ENCODE data around the gene ZNF74.

The ZNF74 gene

DNA sequence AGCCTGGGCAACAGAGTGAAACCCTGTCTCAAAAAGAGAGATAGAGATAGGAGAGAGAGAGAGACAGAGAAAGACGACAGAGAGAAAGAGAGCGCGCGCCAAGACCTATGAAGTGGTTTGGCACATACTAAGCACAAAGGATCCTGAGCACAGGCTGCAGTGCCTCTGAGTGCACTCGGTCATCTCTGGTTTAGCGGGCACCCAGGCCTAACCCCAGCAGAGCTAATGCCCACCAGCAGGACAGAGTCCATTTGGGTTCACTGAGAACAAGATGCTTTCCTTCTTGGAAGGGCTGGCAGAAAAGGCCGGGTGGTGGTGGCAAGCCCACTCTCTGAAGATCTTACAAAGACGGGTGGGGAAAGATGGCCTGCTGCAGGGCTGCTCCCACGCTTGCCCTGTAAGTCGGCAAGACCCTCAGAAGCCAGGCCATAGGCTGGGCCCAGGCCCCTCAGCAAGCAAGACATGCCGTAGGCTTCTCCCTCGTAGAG is 40.4 kb downstream of the ZNF74 start:
- DNase-seq = no peak

DNA sequence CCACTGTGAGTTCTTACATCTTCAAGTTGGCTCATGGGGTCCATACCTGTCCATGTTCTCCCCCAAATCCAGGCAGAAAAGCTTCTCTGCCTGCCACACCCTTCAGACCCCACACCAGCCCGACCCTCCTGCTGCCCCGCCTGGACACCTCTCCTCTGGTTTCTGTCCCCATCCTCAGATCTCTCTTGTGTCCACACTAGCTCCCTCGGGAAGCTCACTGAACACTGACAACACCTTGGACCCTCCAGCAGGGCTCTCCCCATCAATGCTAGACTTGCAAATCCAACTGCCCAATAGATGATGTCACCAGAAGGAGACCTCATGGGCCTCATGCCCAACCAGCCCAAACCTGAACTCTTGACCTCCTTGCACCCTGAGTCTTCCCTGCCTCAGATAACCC is 40.8 kb downstream of the ZNF74 start:
- no peak for DNase-seq

DNA sequence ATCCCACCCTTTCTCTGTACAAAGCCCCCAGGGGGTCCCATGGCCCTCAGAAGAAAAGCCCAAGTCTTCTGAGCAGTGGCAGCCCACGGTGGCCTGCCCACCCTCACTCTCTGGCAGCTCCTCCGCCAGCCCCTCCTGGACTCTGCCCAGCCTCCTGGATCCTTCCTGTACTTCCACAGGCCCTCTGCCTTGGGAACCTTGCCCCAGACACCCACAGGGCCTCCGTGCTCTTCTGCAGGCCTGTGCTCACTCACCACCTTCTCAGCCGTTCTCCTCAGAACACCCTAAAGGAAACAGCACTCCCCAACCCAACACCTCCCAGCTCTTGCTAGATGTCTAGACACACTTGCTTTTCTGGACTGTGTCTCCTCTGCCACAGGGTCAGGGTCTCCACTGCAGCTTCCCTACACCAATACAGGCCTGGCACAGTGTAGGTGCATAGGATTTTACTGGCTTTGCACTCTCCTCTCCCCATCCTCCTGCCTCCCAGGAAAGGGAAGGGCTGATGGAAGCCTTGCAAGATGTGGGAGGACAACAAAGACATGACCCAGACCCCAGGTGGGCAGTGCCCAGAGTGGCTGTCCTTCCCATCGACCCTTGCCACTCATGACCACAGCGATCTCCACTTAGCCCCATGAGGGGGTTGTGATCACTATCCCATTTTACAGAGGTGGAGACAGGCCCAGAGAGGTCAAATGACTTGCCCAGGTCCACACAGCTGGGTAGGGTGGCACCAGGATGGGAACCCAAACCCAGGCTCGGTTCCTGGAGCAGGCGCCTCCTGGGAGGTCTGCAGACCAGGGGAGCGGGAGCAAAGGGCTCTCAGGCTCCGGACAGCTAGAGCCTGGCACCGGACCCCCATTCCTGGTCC is 41.7 kb downstream of the ZNF74 start:
- DNase-seq = no peak

DNA sequence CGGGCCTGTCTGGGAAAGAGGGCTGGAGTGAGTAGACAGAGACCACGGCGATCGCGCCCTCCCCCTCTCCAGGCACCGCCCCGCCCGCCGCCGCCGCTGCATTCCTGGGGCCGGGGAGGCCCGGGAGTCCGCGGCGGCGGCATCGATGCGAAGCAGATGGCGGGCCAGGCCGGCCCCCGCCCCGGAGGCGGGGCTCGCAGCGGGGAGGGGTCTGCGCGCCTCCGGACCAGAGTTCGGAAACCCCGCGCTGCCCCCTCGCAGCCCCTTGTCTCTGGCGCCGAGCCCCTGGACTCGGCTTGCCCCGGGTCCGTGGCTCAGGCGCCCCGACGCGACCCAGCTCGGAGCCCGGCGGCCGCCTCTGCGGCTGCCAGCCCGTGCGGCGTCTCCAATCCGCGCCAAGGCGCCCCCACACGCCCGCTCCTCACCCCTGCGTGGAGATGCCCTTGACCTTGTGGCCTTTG is 42.4 kb downstream of the ZNF74 start:
- DNase-seq = no peak

DNA sequence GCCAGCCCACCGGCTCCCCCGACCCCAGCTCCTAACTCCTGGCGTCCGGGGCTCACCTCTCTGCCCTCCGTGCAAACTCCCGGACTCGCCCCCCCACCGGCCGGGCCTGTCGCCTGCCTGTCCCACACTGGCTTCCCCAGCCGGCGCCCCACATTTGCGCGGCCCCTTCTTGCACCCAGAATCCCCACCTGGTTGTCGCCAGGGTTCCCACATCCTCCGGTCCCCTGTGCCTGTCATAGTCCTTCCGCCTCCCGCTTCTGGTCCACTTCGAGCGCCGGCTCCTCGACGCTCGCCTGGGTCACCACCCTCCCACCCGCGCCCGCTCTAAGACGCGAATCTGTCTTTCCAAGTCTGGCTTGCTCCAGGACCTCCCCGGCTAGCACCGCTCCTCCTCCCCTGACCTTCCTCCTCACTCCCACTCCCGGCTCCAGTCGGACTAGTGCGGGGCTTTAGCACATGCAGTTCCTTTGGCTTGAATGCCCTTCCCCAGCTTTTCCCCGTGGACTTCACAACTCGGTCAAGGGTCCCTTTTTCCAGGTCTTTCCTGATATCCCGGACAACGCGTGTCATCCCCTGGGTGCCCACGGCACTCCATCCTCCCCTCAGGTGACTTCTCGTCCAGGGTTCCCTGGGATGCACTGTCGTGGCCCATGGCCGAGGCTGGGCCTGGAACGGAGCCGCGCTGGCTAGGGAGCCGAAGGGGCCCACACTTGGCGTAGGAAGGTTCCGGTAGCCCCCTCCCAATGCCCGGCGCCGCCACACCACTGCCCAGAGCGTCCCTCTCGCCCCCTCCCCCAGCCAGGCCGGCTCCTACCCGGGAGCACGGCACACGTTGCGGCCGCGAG is 43.0 kb downstream of the ZNF74 start:
- DNase-seq = no peak

DNA sequence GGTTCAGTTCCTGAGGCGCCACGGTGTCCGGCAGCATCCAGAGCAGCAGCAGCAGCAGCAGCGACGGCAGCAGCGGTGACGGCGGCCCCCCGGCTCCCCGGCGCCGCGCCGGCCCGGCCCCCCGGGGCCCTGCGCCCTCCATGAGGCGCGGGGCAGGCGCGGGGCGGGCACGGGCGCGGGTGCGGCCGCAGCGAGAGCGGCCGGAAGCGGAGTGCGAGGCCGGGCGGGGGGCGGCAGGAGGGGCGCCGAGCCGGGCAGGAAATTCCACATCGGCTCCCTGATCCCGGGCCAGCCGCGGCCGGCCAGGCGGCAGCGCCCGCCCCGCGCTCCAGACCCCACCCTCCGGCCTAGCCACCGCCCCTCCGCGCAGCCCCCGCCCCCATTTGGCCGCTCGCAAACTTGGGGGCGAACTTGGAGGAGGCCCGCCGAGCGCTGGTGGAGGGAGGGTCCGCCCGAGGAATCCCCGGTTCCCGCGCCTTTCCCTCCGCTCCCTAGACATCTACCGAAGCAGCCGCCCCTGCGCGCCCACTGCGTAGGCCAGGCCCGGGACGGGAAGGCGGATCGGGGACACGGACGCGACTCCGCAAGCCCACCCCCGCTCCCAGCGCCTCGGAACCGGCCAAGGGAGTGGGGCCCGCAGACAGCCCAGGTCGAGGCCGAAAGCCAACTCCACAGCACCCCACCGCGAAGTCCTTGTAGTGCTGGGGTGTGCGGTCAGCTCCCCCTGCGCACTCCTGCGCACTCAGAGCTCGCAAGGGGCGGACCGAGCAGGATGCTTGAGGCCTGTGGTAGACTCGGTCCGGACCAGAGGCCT is 43.9 kb downstream of the ZNF74 start, which contains the start of gene SCARF2:
TSS of gene SCARF2 (minus strand) at position 213 of the 814 bp plus-strand sequence. CDS start at position 142, 71 bp downstream.
- no peak for DNase-seq

DNA sequence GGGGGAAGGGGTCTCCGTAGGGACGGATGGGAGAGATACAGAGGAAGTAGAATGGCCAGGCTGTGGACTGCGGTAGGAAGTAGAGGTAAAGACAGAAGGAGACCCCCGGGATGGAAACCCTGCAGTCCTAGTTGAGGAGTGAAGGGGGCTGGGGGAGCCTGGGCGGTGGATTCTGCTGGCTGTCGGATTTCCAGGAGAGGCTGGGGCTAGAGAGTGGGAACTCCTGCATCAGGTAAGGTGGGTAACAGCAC is 44.4 kb downstream of the ZNF74 start:
- no peak for DNase-seq

DNA sequence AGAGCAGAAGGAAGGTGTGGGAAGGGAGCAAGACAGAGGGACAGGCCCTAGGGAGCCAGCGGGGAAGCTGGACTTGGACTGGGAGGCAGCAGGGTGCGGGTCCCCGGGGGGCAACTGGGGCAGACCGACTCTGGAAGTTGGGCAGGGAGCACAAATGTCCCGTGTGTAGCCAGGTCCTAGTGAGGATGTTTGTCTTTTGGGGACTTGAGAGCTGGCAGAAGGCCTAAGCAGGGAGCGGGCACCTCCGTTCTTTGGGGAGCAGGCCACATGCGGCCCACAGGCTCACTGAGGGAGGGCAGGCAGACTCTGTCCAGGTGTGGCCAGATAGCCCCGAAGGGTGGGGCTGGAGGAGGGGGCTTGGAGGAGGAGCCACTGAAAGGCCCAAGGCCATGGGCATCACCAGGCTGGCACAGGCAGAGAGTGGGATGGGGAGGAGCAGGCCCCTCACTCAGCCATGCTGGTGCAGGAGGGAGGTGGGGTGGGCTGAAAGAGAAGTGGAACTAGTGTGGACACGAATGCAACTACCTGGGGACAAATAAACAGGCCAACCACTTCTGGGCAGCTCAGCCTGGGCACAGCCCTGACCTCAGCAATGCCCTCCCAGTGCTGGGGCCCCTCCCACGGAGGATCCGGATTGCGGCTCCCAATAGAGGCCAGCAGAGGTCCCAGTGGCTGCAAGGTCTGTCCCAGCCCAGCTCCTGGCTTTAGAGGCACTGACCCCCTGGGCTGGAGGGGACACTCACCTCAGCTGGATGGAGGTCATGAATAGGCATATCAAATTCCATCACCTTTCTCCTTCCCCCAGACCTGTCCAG is 44.9 kb downstream of the ZNF74 start:
- DNase-seq = no peak

DNA sequence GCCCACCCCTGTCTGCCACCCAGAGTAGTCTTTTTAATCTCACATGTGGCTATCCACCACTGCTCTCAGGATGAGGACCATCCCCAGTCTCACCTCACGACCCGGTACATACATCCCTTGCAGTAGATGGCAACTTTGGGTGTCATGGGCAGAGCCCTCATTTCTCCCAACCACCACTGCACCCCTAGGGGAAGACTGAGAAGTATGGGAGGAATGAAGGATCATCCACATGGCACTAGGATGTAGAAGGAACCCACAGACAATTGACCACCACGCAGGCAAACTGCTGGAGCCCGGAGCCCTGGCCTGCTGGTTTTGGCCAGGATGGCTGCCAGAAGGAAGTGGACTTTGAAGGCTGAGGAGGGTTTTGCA is 45.6 kb downstream of the ZNF74 start:
- no peak for DNase-seq

DNA sequence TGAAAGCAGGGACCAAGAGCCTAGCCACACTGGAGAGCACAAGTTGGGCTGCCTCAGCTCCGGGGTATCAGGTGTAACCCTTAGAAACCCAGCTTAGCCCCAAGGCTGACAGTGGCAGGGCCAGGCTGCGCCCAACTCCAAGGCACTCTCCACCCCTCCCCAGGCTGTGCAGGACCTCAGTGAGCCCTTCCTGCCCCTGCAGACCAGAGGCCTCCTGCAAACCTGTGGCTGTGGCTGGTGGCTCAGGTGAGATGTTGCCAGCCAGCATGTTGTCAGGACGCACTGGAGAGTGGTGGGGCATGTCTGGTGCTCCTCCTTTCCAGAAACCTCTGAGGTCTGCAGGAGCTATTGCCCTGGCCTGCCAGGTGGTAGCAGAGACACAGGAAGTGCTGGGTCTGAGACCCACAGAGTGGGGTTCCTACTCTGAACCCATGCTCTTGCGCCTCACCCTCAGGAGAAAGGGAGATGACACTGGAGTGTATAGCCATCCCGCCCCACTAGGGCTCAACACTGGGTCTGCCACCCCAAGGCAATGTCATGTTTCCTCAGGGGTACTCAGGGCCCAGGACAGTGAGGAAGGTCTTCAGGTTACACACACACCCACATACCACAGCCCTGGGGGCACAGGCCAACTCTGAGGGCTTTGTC is 46.1 kb downstream of the ZNF74 start:
- no peak for DNase-seq

DNA sequence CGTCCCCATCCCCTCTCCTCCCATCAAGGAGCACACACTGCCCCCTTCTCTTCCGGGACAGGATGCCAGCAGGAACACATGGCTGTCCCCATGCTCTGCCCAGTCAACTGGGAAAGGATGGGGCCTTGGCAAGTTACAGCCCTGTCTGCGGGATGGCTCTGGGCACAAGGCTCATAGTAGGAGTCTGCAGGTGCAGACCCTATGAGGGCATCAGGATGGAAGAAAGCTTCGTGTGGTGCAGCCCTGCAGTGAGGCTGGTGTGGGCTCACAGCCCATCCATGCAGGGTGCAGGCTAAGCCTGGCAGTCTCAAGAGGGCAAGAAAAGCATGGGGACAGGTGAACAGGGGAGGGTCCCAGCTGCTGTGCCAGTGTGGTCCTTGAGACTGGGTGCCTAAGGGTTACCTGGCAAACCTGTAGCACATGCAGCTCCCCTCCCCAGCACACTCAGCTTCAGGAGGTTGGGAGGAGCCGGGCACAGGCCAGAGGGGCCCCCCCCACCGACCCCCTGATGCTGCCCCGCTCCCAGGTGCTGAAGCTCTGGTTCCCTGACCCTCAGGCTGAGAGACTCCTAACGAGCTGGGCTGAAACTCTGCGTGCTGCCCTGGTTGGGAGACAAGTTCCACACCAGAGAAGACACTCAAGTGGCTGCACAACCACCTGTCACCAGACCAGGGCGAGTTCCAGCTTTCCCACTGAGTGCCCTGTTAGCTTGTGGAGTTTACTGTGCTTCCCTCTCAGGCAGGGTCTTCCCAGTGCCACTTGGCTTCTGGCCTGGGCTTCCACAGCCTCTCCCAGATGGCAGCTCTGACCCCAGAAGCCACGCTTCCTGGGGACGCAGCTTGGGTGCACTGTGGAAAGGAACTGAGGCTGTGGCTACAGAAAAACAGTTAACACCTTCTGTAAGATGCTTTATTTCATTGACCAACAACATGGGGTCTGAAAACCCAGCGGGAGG is 47.0 kb downstream of the ZNF74 start:
- no peak for DNase-seq

DNA sequence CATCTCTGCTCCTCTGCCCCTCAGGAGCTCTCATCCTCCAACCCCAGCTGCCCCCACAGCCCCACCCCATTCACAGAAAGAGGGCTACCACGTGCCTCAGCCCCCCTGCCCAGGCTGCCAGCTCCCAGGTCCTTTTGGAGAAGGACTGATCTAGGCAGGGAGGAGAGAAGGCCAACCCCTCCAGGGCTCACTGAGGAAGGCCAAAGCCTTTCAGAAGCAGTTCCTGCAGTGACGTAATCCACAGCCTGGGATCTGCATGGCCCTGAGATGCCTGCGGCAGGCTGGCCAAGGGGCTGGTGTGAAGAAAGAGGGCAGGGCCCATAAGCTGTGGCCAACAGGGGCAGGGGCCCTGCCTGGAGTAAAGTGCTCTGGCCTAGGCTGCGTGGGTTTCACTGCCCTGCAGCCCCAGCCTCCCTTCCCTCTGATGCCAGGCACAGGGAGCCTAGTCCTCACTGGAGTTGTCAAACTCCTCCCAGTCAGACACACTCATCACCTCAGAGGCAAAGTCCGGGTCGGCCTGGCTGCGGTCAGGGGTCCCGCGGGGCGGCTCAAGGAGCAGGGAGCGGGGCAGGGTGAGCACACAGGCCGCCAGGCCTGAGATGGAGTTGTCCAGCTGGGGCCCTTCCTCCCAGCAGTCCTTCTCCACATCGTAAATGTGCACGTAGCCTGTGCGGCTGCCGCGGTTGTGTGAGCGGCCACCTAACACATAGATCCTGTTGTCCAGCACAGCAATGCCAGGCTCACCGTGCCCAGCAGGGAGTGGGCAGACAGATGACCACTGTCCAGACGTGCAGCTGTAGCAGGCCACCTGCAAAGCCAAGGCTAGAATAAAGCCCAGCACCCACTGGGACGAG is 47.9 kb downstream of the ZNF74 start:
- DNase-seq = no peak

DNA sequence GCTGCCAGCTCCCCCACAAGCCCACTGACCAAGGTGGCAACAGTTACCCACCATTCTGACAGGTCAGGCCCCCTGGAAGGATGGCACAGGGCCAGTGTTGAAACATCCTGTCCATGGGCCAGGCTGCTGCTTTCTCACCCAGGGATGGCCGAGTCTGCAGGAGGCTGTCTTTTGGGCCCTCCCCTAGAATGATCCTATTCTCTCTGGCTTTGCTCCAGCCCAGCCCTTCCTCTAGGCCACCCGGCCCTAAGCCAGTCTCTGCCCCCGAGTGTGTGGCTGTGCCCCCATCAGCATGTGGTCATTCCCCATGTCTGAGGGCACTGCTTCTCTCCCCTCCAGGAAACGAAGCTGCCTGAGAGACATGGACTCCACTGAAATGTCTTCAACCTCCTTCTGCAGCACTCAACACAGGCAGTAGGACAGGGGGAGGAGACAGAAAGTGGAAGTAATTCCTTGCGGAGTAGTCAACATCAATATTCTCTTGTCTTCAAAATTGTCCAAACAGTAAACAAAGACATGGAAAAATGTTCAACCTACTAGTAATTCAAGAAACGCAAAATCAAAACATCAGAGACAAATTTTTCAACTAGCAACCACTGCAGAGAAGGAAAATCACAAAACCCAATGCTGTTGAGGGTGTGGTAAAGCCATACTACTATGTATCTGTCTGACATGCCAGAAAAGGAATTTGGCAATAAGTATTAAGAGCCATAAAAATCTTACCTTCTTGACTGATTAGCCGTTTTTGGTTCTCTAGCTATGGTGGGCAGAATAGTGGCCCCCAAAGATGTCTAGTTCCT is 48.7 kb downstream of the ZNF74 start:
- no peak for DNase-seq

DNA sequence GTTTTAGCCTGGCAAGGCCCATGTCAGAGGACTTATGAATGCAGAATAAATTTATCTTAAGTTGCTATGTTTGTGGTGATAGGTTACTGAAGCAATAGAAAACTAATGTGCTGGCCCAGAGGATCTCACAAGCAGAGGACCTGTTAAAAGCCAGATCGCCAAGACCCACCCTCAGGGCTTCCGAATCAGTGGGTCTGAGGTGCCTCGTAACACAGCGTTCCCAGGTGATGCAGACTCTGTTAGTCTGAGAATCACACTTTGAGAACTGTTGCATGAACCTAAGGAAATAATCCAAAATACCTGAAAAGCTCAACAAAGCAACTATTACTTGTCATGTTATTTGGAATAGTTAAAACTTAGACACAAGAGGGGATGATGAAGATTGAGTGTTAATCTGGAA is 50.4 kb downstream of the ZNF74 start:
- DNase-seq = no peak

DNA sequence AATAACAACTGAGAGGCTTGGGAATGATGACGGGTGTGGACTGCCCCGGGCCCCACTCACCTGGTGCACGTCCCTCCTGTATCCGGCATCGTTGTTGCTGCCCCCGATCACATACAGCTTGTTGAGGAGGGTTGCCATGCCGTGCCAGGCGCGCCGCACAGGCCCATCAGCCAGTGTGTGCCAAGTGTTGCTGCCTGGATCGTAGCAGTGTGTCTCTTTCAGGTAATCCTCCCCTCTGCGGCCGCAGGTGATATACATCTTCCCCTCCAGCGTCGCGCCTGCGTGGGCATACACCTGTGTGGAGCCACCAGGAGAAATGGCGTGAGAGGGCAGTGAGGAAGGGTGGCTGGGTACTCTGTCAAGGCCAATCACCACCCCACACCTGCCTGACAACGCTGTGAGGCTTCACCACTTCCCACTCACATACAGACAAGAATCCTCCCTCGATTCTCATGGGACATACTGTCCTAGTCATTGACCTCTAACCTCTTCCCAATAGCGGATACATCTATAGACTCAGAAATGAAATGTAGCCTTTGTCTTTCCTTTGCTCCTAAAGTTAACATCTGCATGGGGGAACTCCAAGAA is 52.5 kb downstream of the ZNF74 start:
- no peak for DNase-seq

DNA sequence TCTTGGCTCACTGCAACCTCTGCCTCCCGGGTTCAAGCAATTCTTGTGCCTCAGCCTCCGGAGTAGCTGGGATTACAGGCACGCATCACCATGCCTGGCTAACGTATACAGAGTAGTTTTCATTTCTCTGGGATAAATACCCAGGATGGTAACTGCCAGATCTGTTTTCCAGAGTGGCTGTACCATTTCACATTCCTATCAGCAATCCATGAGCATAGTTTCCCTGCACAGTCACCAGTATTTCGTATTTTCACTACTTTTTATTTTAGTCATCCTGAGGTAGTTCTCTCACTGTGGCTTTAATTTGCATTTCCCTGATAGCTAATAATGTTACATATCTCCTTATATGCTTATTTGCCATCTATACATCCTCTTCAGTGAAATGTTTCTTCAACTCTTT is 54.7 kb downstream of the ZNF74 start:
- DNase-seq = no peak

DNA sequence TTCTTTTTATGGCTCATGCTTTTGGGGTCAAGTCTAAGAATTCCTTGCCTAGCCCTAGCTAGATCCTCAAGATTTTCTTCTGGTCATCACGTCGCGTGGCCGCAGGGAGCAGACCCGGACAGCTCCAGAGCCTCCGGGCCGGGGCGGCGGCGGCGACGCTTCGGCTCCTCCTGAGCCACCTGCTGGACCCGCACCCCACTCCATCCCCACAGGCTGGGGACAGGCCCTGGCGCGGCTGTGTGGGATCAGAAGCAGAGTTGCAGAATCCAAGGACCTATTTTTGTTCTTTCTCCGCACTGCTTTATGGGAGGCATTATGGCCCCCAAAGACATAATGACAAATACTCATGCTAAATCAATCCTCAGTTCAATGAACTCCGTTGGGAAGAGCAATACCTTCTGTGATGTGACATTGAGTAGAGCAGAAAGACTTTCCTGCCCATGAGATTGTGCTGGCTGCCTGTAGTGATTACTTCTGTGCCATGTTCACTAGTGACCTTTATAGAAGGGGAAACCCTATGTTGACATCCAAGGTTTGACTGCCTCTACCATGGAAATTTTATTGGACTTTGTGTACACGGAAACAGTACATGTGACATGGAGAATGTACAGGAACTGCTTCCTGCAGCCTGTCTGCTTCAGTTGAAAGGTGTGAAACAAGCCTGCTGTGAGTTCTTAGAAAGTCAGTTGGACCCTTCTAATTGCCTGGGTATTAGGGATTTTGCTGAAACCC is 56.0 kb downstream of the ZNF74 start:
- DNase-seq = no peak

DNA sequence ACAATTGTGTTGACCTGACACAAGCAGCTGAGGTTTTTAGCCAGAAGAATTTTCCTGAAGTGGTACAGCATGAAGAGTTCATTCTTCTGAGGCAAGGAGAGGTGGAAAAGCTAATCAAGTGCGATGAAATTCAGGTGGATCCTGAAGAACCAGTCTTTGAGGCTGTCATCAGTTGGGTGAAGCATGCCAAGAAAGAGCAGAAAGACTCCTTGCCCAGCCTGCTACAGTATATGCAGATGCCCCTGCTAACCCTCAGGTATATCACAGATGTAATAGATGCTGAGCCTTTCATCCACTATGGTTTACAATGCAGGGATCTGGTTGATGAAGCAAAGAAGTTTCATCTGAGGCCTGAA is 56.6 kb downstream of the ZNF74 start:
- DNase-seq = no peak
